CD14-positive monocyte (primary cell): Measurements from ENCODE around the gene LRFN3. TPM values are rescaled to one million over a fixed set of nuclear protein-coding genes. Genes with fewer than 3 reads are reported as not detected.

Experiments
- DNase-seq, 3 donors: peaks; one replicate each; pipeline ENCODE4 v3.0.0-alpha.2; 2011 to 2022
- H2AFZ ChIP-seq: 2 replicates; pipeline ENCODE4 v1.6.0; 2012; ENCODE audit warnings: mild to moderate bottlenecking, low read depth, low read length, inconsistent platforms; ENCODE audit not compliant: insufficient read depth, poor library complexity, severe bottlenecking
- H3K27ac ChIP-seq, 2 donors: 1 replicate in 1 of 2; 2 replicates in 1 of 2; pipeline ENCODE4 v1.5.1; 2012 to 2013; ENCODE audit warnings: low read length in 2 of 2, control low read depth in 1 of 2, inconsistent platforms in 1 of 2, low read depth in 1 of 2, mild to moderate bottlenecking in 1 of 2
- H3K27me3 ChIP-seq, 2 donors: one replicate each; pipeline versions ENCODE4 v1.6.0 to v1.6.1; 2011 to 2013; ENCODE audit warnings: low read length in 2 of 2; ENCODE audit not compliant: control insufficient read depth in 2 of 2, insufficient read depth in 2 of 2
- H3K36me3 ChIP-seq, 2 donors: replicated peaks in 1 of 2; 1 replicate in 1 of 2; 2 replicates in 1 of 2; pipeline versions ENCODE4 v1.5.1 to v1.6.1; 2012 to 2013; ENCODE audit warnings: low read length in 2 of 2, control low read depth in 1 of 2, inconsistent platforms in 1 of 2, mild to moderate bottlenecking in 1 of 2; ENCODE audit not compliant: insufficient read depth in 2 of 2, control insufficient read depth in 1 of 2
- H3K4me1 ChIP-seq, 2 donors: 1 replicate in 1 of 2; 2 replicates in 1 of 2; pipeline versions ENCODE4 v1.5.1 to v1.6.1; 2012 to 2013; ENCODE audit warnings: low read length in 2 of 2, control low read depth in 1 of 2, inconsistent platforms in 1 of 2, mild to moderate bottlenecking in 1 of 2, moderate library complexity in 1 of 2; ENCODE audit not compliant: insufficient read depth in 2 of 2, control insufficient read depth in 1 of 2
- H3K4me2 ChIP-seq: replicated peaks from 2 replicates; pipeline ENCODE3; 2012; ENCODE audit warnings: low read length, moderate library complexity, mild to moderate bottlenecking; ENCODE audit not compliant: poor library complexity, severe bottlenecking; ENCODE audit errors: extremely low read depth
- H3K4me3 ChIP-seq, 3 experiments: fragments of 200-600 bp in 1 of 3; sonication (generic) in 1 of 3; replicated peaks in 1 of 3; 1 replicate in 2 of 3; 2 replicates in 1 of 3; pipeline ENCODE4 v1.5.1; 2011 to 2013; ENCODE audit warnings: low read length in 3 of 3, mild to moderate bottlenecking in 3 of 3, control low read depth in 2 of 3, low read depth in 2 of 3, inconsistent platforms in 1 of 3, moderate library complexity in 1 of 3
- H3K79me2 ChIP-seq: 2 replicates; pipeline ENCODE4 v1.6.0; 2012; ENCODE audit warnings: mild to moderate bottlenecking, control low read depth, inconsistent platforms, low read length, moderate library complexity; ENCODE audit not compliant: insufficient read depth
- H3K9ac ChIP-seq: 2 replicates; pipeline ENCODE4 v1.6.0; 2017; ENCODE audit warnings: low read length, mild to moderate bottlenecking; ENCODE audit not compliant: insufficient read depth, poor library complexity, severe bottlenecking
- H3K9me3 ChIP-seq, 2 donors: replicated peaks in 1 of 2; 1 replicate in 1 of 2; 2 replicates in 1 of 2; pipeline versions ENCODE4 v1.5.1 to v1.6.1; 2012 to 2013; ENCODE audit warnings: low read length in 2 of 2, control low read depth in 1 of 2; ENCODE audit not compliant: control insufficient read depth in 1 of 2, insufficient read depth in 1 of 2
- H4K20me1 ChIP-seq: 2 replicates; pipeline ENCODE4 v1.6.0; 2012; ENCODE audit warnings: mild to moderate bottlenecking, low read length, control low read depth, moderate library complexity; ENCODE audit not compliant: insufficient read depth
- H3K27ac Mint-ChIP-seq, 7 donors: one replicate each; pipeline ENCODE4 v1.8.0; 2020; ENCODE audit warnings: mild to moderate bottlenecking in 7 of 7, mixed read lengths in 7 of 7, moderate library complexity in 6 of 7, inconsistent platforms in 2 of 7
- H3K27me3 Mint-ChIP-seq, 3 donors: one replicate each; pipeline ENCODE4 v1.8.0; 2021 to 2022; ENCODE audit warnings: low read depth in 3 of 3, mild to moderate bottlenecking in 3 of 3, mixed read lengths in 3 of 3, moderate library complexity in 3 of 3, inconsistent platforms in 1 of 3
- H3K36me3 Mint-ChIP-seq, 2 donors: one replicate each; pipeline ENCODE4 v1.8.0; 2020; ENCODE audit warnings: mixed read lengths in 2 of 2, inconsistent platforms in 1 of 2, mild to moderate bottlenecking in 1 of 2
- H3K4me1 Mint-ChIP-seq: one replicate; pipeline ENCODE4 v1.8.0; 2020; ENCODE audit warnings: mild to moderate bottlenecking, mixed read lengths
- H3K4me3 Mint-ChIP-seq, 2 donors: one replicate each; pipeline ENCODE4 v1.8.0; 2020; ENCODE audit warnings: mild to moderate bottlenecking in 2 of 2, mixed read lengths in 2 of 2, moderate library complexity in 1 of 2
- H3K9me3 Mint-ChIP-seq, 7 donors: one replicate each; pipeline ENCODE4 v1.8.0; 2020 to 2022; ENCODE audit warnings: mixed read lengths in 7 of 7, mild to moderate bottlenecking in 6 of 7, moderate library complexity in 6 of 7, inconsistent platforms in 2 of 7
- WGBS: methylation state at CpG from one replicate; pipeline ENCODE4 v1.1.5; 2013; ENCODE audit warnings: missing lambda C conversion rate; ENCODE audit not compliant: insufficient coverage; 5-methylcytosine and 5-hydroxymethylcytosine counted together
- intact Hi-C, 2 donors: fragments of 100-400 bp; cut with micrococcal nuclease; formaldehyde crosslinking; loops; one replicate each; pipeline versions ENCODE4 v1.15.0 to v1.15.1; 2023
- polyA plus RNA-seq, 3 donors: library from polyadenylated mRNA; depleted of rRNA in 1 of 3; unstranded in 2 of 3; stranded (reverse) in 1 of 3; fragments of 300-500 nt in 2 of 3; fragments of >200 nt in 1 of 3; fragmentation: Illumina TruSeq in 2 of 3; gene quantifications; 1 replicate in 2 of 3; 2 replicates in 1 of 3; pipeline ENCODE4 v1.2.3, GENCODE V29; 2012 to 2021
- TF ChIP-seq, protein P1 (sequence below): fragments of 200-600 bp; IDR thresholded peaks from one replicate; pipeline ENCODE4 v1.8.0; 2022; ENCODE audit warnings: antibody characterized with exemption, mild to moderate bottlenecking

LRFN3 gene
- polyA plus RNA-seq, 3 donors, result 0.04 TPM; not detected in 2

DNA sequence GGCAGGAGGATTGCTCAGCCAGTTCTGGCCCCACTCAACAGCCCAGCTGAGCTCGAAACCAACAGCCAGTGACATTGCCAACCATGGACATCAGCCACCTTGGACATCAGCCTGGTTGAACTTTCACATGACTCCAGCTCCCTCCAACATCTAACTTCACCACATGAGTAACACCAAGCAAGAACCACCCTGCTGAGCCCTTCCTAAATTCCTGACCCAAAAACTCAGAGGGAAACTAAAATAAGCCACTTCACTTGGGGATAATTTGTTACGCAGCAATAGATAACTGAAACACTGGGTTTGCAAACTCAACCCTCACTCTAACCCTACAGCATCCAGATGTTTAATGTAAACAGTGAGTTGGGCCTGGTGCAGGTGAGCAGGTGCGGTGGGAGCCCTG lies 10.7 kb upstream of the LRFN3 start:
- no peak overlapping the region for H3K27ac ChIP-seq
- no peak overlapping the region for H2AFZ ChIP-seq
- Mint-ChIP-seq H3K36me3 (peaks cover 8 to 12% of the 10 kb centered on the region in 2 donors), H3K9me3 (peaks cover 7 to 13% (median 12%) of the 10 kb centered on the region in 7 donors), H3K4me1 (peaks cover 39% of the 10 kb centered on the region), H3K4me3 (no peak overlapping the region), H3K27me3 (peaks cover 0 to 2% (median 0%) of the 10 kb centered on the region in 3 donors), H3K27ac (peak overlapping the region in 2 of 7 donors; percentile 55 to 74)
- H3K36me3 ChIP-seq, result no peaks in the 10 kb centered on the region
- no peak for DNase-seq
- peaks cover 6 to 10% of the 10 kb centered on the region in 2 donors for H3K9me3 ChIP-seq
- no peak overlapping the region for H3K4me3 ChIP-seq
- H3K79me2 ChIP-seq, result peaks cover 10% of the 10 kb centered on the region
- intact Hi-C loops, result loop anchor here in 1 of 2 donors (2.0 kb wide), 1 partner anchor 15 kb away; no protein-coding TSS in a partner anchor
- peaks cover 37 to 41% of the 10 kb centered on the region in 2 donors for H3K4me1 ChIP-seq
- 100% methylated on average over 1 of the region's 3 CpGs for WGBS
- H3K4me2 ChIP-seq, result no peak overlapping the region
- no peak overlapping the region for H3K9ac ChIP-seq
- H3K27me3 ChIP-seq, result no peaks in the 10 kb centered on the region
- TF ChIP-seq, protein P1, sequence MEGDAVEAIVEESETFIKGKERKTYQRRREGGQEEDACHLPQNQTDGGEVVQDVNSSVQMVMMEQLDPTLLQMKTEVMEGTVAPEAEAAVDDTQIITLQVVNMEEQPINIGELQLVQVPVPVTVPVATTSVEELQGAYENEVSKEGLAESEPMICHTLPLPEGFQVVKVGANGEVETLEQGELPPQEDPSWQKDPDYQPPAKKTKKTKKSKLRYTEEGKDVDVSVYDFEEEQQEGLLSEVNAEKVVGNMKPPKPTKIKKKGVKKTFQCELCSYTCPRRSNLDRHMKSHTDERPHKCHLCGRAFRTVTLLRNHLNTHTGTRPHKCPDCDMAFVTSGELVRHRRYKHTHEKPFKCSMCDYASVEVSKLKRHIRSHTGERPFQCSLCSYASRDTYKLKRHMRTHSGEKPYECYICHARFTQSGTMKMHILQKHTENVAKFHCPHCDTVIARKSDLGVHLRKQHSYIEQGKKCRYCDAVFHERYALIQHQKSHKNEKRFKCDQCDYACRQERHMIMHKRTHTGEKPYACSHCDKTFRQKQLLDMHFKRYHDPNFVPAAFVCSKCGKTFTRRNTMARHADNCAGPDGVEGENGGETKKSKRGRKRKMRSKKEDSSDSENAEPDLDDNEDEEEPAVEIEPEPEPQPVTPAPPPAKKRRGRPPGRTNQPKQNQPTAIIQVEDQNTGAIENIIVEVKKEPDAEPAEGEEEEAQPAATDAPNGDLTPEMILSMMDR, result no peak
- H4K20me1 ChIP-seq, result no peaks in the 10 kb centered on the region

DNA sequence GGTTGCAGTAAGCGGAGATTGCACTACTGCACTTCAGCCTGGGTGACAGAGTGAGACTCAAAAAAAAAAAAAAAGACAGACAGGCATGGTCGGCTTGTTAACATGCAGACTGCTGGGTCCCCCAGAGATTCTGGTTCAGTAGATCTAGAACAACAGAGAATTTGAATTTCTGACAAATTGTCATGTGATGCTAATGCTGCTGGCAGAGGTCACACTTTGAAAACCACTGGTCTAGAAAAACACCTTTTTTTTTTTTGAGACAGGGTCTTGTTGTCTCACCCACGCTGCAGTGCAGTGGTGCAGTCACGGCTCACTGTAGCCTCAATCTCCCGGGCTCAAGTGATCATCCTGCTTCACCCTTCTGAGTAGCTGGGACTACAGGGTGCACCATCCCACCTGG lies 7.7 kb upstream of the LRFN3 start:
- no peaks in the 10 kb centered on the region for H3K36me3 ChIP-seq
- Mint-ChIP-seq H3K9me3 (peaks cover 7 to 13% (median 12%) of the 10 kb centered on the region in 7 donors), H3K36me3 (peaks cover 8 to 12% of the 10 kb centered on the region in 2 donors), H3K27me3 (peaks cover under 1 to 6% (median under 1%) of the 10 kb centered on the region in 3 donors), H3K4me1 (peaks cover 48% of the 10 kb centered on the region), H3K27ac (peak overlapping the region in 5 of 7 donors; percentile 4 to 79 (median 54)), H3K4me3 (no peak overlapping the region)
- peaks cover 44 to 50% of the 10 kb centered on the region in 2 donors for H3K4me1 ChIP-seq
- 95% methylated on average over 4 of the region's 5 CpGs for WGBS
- TF ChIP-seq, protein P1, result no peak
- no peak overlapping the region for H3K4me2 ChIP-seq
- H3K9me3 ChIP-seq, result peaks cover 6 to 10% of the 10 kb centered on the region in 2 donors
- H2AFZ ChIP-seq, result no peak overlapping the region
- no peak for DNase-seq
- H3K4me3 ChIP-seq, result no peak overlapping the region
- no peaks in the 10 kb centered on the region for H4K20me1 ChIP-seq
- peak overlapping the region; percentile 20 to 72 for H3K27ac ChIP-seq
- H3K79me2 ChIP-seq, result peaks cover 17% of the 10 kb centered on the region
- no peak overlapping the region for H3K9ac ChIP-seq
- intact Hi-C loops, result no loop called here
- no peaks in the 10 kb centered on the region for H3K27me3 ChIP-seq
